K562 (cell line): ENCODE data around the gene SPEM1. TPM values are rescaled to one million over a fixed set of nuclear protein-coding genes. Genes with fewer than 3 reads are reported as not detected.

Experiments
- ATAC-seq: fragments of 200-7000 bp; cut with Tn5 transposase; 3 replicates; pipeline ENCODE4 v1.9.1; 2020; ENCODE audit warnings: moderate library complexity
- BruUV-seq: library from RNA; stranded (reverse); fragments of 400-500 nt; replicated peaks from 2 replicates; lab custom pipeline; 2021; lab: Mats Ljungman, UMichigan
- CTCF ChIA-PET: fragments of 300-600 bp; formaldehyde crosslinking; extraction: SDS; loops from one replicate; lab custom pipeline; 2021; ENCODE audit warnings: low intra/inter-chr PET ratio; lab: Yijun Ruan, JAX
- POLR2A ChIA-PET: fragments of 300-600, 350-650 bp; sonication (Branson Sonifier 250); formaldehyde crosslinking; extraction: SDS; loops from one replicate; lab custom pipeline; 2021; ENCODE audit warnings: antibody characterized with exemption, inconsistent platforms; lab: Yijun Ruan, JAX
- DNase-seq, 4 experiments: peaks; one replicate each; pipeline versions ENCODE4 v3.0.0 to v3.0.0-alpha.2; 2011 to 2018; ENCODE audit warnings: low spot score in 3 of 4, mixed read lengths in 3 of 4; ENCODE audit errors: extremely low read depth in 1 of 4
- FAIRE-seq: peaks from 2 replicates; lab custom pipeline; 2011; peaks lifted over from hg19 to GRCh38; lab: Jason Lieb, UNC
- H2AFZ ChIP-seq: 2 replicates; pipeline ENCODE4 v1.6.0; 2011; ENCODE audit warnings: low read depth, low read length, control low read depth, inconsistent platforms
- H3K27ac ChIP-seq: fragments of 200-600 bp; 3 replicates; pipeline ENCODE4 v1.8.0; 2011; ENCODE audit warnings: low read depth, mild to moderate bottlenecking, control low read depth, inconsistent platforms, low read length, moderate library complexity, mixed read lengths; ENCODE audit errors: extremely low read depth
- H3K27me3 ChIP-seq, 2 experiments: fragments of 300-600 bp in 1 of 2; 2 replicates in 1 of 2; 3 replicates in 1 of 2; pipeline versions ENCODE4 v1.6.0 to v1.8.0; 2011; ENCODE audit warnings: inconsistent platforms in 2 of 2, low read length in 2 of 2, mild to moderate bottlenecking in 1 of 2, mixed read lengths in 1 of 2, moderate library complexity in 1 of 2; ENCODE audit not compliant: control insufficient read depth in 2 of 2, insufficient read depth in 2 of 2
- H3K36me3 ChIP-seq: fragments of 300-600 bp; 3 replicates; pipeline ENCODE4 v1.8.0; 2011; ENCODE audit warnings: mild to moderate bottlenecking, low read length, inconsistent platforms; ENCODE audit not compliant: control insufficient read depth, insufficient read depth
- H3K4me1 ChIP-seq, 2 experiments: fragments of 200-600 bp in 1 of 2; replicated peaks in 1 of 2; 2 replicates in 1 of 2; 3 replicates in 1 of 2; pipeline versions ENCODE4 v1.5.1 to v1.8.0; 2011; ENCODE audit warnings: inconsistent platforms in 2 of 2, low read length in 2 of 2, mild to moderate bottlenecking in 1 of 2, mixed read lengths in 1 of 2, moderate library complexity in 1 of 2; ENCODE audit not compliant: control insufficient read depth in 2 of 2, insufficient read depth in 2 of 2
- H3K4me2 ChIP-seq: 2 replicates; pipeline ENCODE4 v1.6.1; 2011; ENCODE audit warnings: low read length, control low read depth, inconsistent platforms, mixed read lengths; ENCODE audit not compliant: insufficient read depth
- H3K4me3 ChIP-seq: fragments of 200-600 bp; sonication (generic), shearing (Covaris generic); 2 replicates; pipeline ENCODE4 v1.5.1; 2016; ENCODE audit warnings: control low read depth, inconsistent platforms
- H3K79me2 ChIP-seq: fragments of 200-600 bp; 3 replicates; pipeline ENCODE4 v1.8.0; 2011; ENCODE audit warnings: low read length, inconsistent platforms; ENCODE audit not compliant: control insufficient read depth, insufficient read depth
- H3K9ac ChIP-seq, 2 experiments: 2 replicates each; pipeline versions ENCODE4 v1.6.0 to v1.6.1; 2011; ENCODE audit warnings: low read depth in 2 of 2, low read length in 2 of 2, control low read depth in 1 of 2, inconsistent platforms in 1 of 2, mild to moderate bottlenecking in 1 of 2, mixed read lengths in 1 of 2; ENCODE audit not compliant: insufficient read depth in 1 of 2
- H3K9me1 ChIP-seq: one replicate; pipeline ENCODE4 v1.6.0; 2011; ENCODE audit warnings: inconsistent platforms, mild to moderate bottlenecking, low read length, moderate library complexity; ENCODE audit not compliant: control insufficient read depth, insufficient read depth
- H3K9me3 ChIP-seq: replicated peaks from 2 replicates; pipeline ENCODE4 v1.5.1; 2011; ENCODE audit warnings: low read depth, low read length, inconsistent platforms; ENCODE audit not compliant: control insufficient read depth, insufficient read depth
- H4K20me1 ChIP-seq: replicated peaks from 2 replicates; pipeline ENCODE4 v1.6.1; 2011; ENCODE audit warnings: low read length, inconsistent platforms, mixed read lengths; ENCODE audit not compliant: control insufficient read depth, insufficient read depth
- BHLHE40 ChIP-seq: IDR thresholded peaks from 2 replicates; pipeline ENCODE4 v1.6.1; 2011; ENCODE audit warnings: low read length, improper control_type of control experiment
- CEBPB ChIP-seq: fragments of 450-650 bp; IDR thresholded peaks from 2 replicates; pipeline ENCODE4 v1.6.1; 2016; ENCODE audit warnings: missing genetic modification characterization, missing compliant biosample characterization
- NRF1 ChIP-seq, 2 experiments: fragments of 450-650 bp; IDR thresholded peaks in 1 of 2; conservative IDR thresholded peaks in 1 of 2; 2 replicates each; pipeline ENCODE4 v1.6.1; 2014; ENCODE audit warnings: mild to moderate bottlenecking in 2 of 2
- PRDM10 ChIP-seq: fragments of 450-650 bp; IDR thresholded peaks from 2 replicates; pipeline ENCODE4 v1.6.1; 2018; ENCODE audit not compliant: partially characterized antibody
- TAL1 ChIP-seq: fragments of 450-650 bp; IDR thresholded peaks from 2 replicates; pipeline ENCODE4 v1.6.1; 2016; ENCODE audit warnings: mild to moderate bottlenecking
- ZBTB33 ChIP-seq: sonication (generic); formaldehyde crosslinking; IDR thresholded peaks from 2 replicates; pipeline ENCODE4 v1.8.1; 2023; ENCODE audit warnings: mild to moderate bottlenecking, missing genetic modification reagents
- WGBS: fragments of 100-300 bp; shearing (Covaris generic); methylation state at CpG from one replicate; pipeline ENCODE4 v1.1.6; 2016; ENCODE audit warnings: low coverage, mixed read lengths; ENCODE audit not compliant: insufficient coverage; ENCODE audit errors: missing lambda C conversion rate; 5-methylcytosine and 5-hydroxymethylcytosine counted together
- in situ Hi-C: fragments of 300-500 bp; cut with MboI; formaldehyde crosslinking; loops from 4 replicates; pipeline ENCODE4 v1.15.0; 2018; ENCODE audit warnings: inconsistent platforms, mixed read lengths
- intact Hi-C: fragments of 100-400 bp; cut with micrococcal nuclease; formaldehyde crosslinking; loops from 2 replicates; pipeline ENCODE4 v1.14.2; 2022
- polyA plus RNA-seq, 8 experiments: library from polyadenylated mRNA; depleted of rRNA in 4 of 8; stranded (reverse) in 5 of 8; unstranded in 3 of 8; fragments of >200 nt; fragmentation: Nextera tagmentation in 2 of 8; fragmentation: Illumina TruSeq in 1 of 8; extraction: Ambion mirVana in 2 of 8; extraction: Trizol in 1 of 8; gene quantifications; 2 replicates each; pipeline versions ENCODE4 v1.2.1 to v1.2.3, GENCODE V29; 2011 to 2014; ENCODE audit warnings: inconsistent platforms in 1 of 8, missing spikeins in 1 of 8
- total RNA-seq, 7 experiments: library from RNA; depleted of rRNA in 6 of 7; stranded (reverse); fragments of >200 nt in 6 of 7; fragmentation: Illumina TruSeq in 2 of 7; extraction: Trizol in 2 of 7; gene quantifications; 2 replicates each; pipeline versions ENCODE4 v1.2.1 to v1.2.3, GENCODE V29; 2011 to 2021; ENCODE audit warnings: low replicate concordance in 1 of 7

Gene SPEM1
- total and polyA plus RNA-seq, 9 of the 15 experiments (the other 6 are each of a cell fraction or from before 2014, with no cell fraction given) = not detected

- POLR2A ChIA-PET = no interaction called here
- no peak for DNase-seq
- intact Hi-C loops = no loop called here
- no peak for ATAC-seq
- BruUV-seq = no TSS peak
- no peak overlapping the region for H3K4me2 ChIP-seq
- in situ Hi-C loops = no loop called here
- TF ChIP-seq CEBPB = no peak
- TF ChIP-seq, all 486 proteins: peak for 0
- Histone ChIP-seq H3K9me1 (no peaks in the 10 kb centered on the region), H3K27ac (no peak overlapping the region), H3K79me2 (no peaks in the 10 kb centered on the region), H3K27me3 (no peaks in the 10 kb centered on the region), H3K9me3 (no peaks in the 10 kb centered on the region), H2AFZ (no peak overlapping the region), H3K4me3 (no peak overlapping the region), H3K36me3 (0 out of 3 replicates have a peak, but pooled peaks cover 3% of the 10 kb centered on the region), H3K4me1 (peaks cover 4 to 22% of the 10 kb centered on the region in 2 experiments; a peak in 3 of 5 replicates), H4K20me1 (no peaks in the 10 kb centered on the region), H3K9ac (no peak overlapping the region)
- FAIRE-seq = no peak
- WGBS = 67% methylated on average over 6 of the region's 6 CpGs
- CTCF ChIA-PET = no interaction called here
Measured at GRCh38 chr17:7409716-7410115, 10.4 kb upstream of the SPEM1 start.

- Histone ChIP-seq H3K4me1 (peaks cover 0 to 13% of the 10 kb centered on the region in 2 experiments; a peak in 2 of 5 replicates), H2AFZ (no peak overlapping the region), H3K27ac (no peak overlapping the region), H3K9me3 (no peaks in the 10 kb centered on the region), H3K36me3 (0 out of 3 replicates have a peak, but pooled peaks cover 3% of the 10 kb centered on the region), H3K9ac (no peak overlapping the region; a peak in 1 of 4 replicates), H4K20me1 (no peaks in the 10 kb centered on the region), H3K4me2 (no peak overlapping the region), H3K27me3 (no peaks in the 10 kb centered on the region), H3K9me1 (no peaks in the 10 kb centered on the region), H3K4me3 (no peak overlapping the region), H3K79me2 (no peaks in the 10 kb centered on the region)
- DNase-seq (no peak), ATAC-seq (no peak), FAIRE-seq (no peak)
- POLR2A ChIA-PET = interaction anchor here (0.7 kb wide), 1 partner anchor 74 kb away, joined by 3 read pairs; no protein-coding TSS in a partner anchor
- CTCF ChIA-PET = no interaction called here
- 54% methylated on average over 10 of the region's 25 CpGs for WGBS
- intact Hi-C loops = no loop called here
- BruUV-seq = no TSS peak
- in situ Hi-C loops = no loop called here
- TF ChIP-seq BHLHE40 = peak; percentile 78
- no peak for TF ChIP-seq TAL1
- 0 out of 4 replicates have a peak, but pooled peaks of 1 of the 2 experiments have one; percentile 15 for TF ChIP-seq NRF1 (conservative IDR thresholded peaks at IDR 0.05 in 1 of 2, IDR thresholded peaks at IDR 0.05 in 1 of 2)
- peak; percentile 42 for TF ChIP-seq PRDM10
- TF ChIP-seq ZBTB33 (CRISPR knock-in tag) = 0 out of 2 replicates have a peak, but pooled peaks have one; percentile 32
Measured at GRCh38 chr17:7410634-7411426, 9.3 kb upstream of the SPEM1 start.
